ACC112 (cell line): Measurements from ENCODE around the gene ANKRD50.

Experiments used
- H2AFZ ChIP-seq: fragments of 200-600 bp; sonication (generic); one replicate; pipeline ENCODE4 v1.6.0; 2017; ENCODE audit warnings: antibody characterized with exemption, low read length; ENCODE audit not compliant: unreplicated experiment
- H3K27ac ChIP-seq: fragments of 200-600 bp; sonication (generic); 2 replicates; pipeline ENCODE4 v1.5.1; 2014; ENCODE audit warnings: low read depth, mild to moderate bottlenecking, antibody characterized with exemption, low read length, moderate library complexity
- H3K27me3 ChIP-seq: fragments of 200-600 bp; sonication (generic); 2 replicates; pipeline ENCODE4 v1.6.1; 2014; ENCODE audit warnings: mild to moderate bottlenecking, antibody characterized with exemption, low read length, moderate library complexity, mixed read lengths; ENCODE audit not compliant: insufficient read depth
- H3K36me3 ChIP-seq: fragments of 200-600 bp; sonication (generic); 2 replicates; pipeline ENCODE4 v1.6.1; 2016; ENCODE audit warnings: mild to moderate bottlenecking, antibody characterized with exemption, low read length, moderate library complexity, mixed read lengths; ENCODE audit not compliant: insufficient read depth
- H3K4me1 ChIP-seq: fragments of 200-600 bp; sonication (generic); one replicate; pipeline ENCODE4 v1.6.1; 2016; ENCODE audit warnings: low read length, mixed read lengths; ENCODE audit not compliant: insufficient read depth, unreplicated experiment, control insufficient read depth
- H3K4me3 ChIP-seq: fragments of 200-600 bp; sonication (generic); 2 replicates; pipeline ENCODE4 v1.5.1; 2014; ENCODE audit warnings: mild to moderate bottlenecking, low read depth, low read length
- H3K79me2 ChIP-seq: fragments of 200-600 bp; sonication (generic); one replicate; pipeline ENCODE4 v1.6.0; 2016; ENCODE audit warnings: low read length; ENCODE audit not compliant: control insufficient read depth, unreplicated experiment, insufficient read depth

Gene ANKRD50

DNA sequence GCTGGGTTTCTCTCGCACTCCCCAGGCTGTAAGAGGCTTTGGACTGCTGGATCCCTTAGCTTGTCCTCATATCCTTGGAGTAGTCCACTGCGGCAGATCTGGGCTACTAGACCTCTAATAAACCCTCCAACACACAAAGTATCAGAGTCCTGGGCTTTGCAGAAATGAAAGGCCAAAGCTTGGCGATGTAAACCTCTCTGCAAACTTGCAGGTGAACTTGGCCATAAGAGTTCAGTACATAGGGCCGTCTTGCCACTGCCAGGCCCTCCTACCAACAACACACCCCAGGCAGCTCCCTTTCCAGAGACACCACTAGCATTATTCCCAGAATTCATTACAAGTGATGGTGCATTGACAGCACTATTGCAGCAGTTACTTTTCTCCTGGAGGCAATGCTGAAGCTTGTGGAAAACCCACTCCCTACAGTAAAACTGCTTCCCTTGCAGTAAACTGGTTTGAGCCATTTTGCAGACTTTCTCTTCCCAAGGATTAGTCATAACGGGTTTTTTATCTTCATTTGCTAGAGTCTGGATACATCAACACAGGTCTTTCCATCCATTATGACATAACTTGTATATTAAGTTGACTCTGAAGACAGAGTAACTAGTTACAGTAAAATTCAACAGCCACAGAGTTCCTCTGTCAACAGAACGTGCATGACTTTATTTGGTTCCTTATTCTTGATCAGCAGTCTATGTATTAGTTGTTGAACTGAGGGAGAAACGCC is 2.4 kb downstream of the ANKRD50 start:
- no peak overlapping the region for H2AFZ ChIP-seq
- H3K27me3 ChIP-seq: no peaks in the 10 kb centered on the region
- peak overlapping the region; percentile 82 for H3K4me3 ChIP-seq
- peaks cover 20% of the 10 kb centered on the region for H3K36me3 ChIP-seq
- peaks cover 68% of the 10 kb centered on the region for H3K79me2 ChIP-seq
- H3K27ac ChIP-seq: 0 out of 2 replicates have a peak overlapping the region, but pooled peaks have one; percentile 89
- H3K4me1 ChIP-seq: peaks cover 14% of the 10 kb centered on the region

DNA sequence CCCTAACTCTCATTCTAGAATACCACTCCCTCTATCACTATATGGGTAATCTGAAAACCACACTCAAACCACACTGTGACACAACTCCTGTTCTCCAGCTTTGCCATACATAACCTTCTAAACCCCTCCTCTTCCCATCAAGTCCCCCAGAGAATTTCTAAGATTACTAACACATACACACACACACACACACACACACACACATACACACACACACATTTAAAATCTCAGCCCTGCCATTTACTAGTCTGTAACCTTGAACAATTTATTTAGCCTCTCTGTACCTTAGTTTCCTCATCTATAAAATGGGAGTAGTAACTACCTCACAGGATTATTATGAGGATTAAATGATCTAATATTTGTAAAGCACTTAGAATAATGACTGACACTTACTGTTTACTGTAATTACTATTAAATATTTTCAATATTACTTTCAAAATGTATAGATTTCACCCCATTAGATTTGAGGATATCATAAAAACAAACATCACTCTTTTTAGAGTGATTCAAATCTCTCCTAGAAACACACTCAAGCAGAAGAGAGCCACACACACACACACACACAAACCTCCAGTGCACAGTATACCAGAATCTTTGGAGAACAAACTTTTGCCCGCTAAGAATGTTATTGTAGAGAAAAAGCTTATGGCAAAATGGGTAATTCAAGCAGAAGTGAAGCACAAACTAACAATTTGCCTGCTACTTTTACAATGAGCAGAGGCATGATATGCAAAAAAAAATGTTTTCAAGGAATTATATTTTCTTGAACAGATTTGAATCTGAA is 3.8 kb downstream of the ANKRD50 start:
- Histone ChIP-seq H3K27me3 (no peaks in the 10 kb centered on the region), H2AFZ (no peak overlapping the region), H3K36me3 (peaks cover 30% of the 10 kb centered on the region), H3K4me1 (peaks cover 14% of the 10 kb centered on the region), H3K79me2 (peaks cover 80% of the 10 kb centered on the region), H3K4me3 (peak overlapping the region; percentile 82), H3K27ac (no peak overlapping the region)

DNA sequence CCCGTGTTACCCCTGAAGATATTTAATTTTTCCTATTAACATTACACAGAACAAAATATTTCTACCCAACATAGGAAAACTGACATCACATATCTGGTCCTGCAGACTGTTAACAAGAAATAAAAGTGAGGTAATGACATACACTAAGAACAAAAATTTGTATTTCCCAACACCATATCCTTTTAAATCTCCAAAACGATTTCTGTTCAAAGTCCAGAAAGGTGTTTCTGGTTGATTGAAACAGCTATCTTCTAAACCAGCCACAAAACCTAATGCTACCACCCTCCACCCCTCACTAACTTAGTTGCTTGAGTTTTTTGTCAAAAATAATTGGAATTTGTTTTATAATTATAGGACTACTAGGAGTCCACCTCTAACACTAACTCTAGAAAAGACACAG is 7.1 kb downstream of the ANKRD50 start:
- Histone ChIP-seq H3K27me3 (no peaks in the 10 kb centered on the region), H3K4me1 (peaks cover 9% of the 10 kb centered on the region), H3K4me3 (no peak overlapping the region), H3K79me2 (peaks cover 88% of the 10 kb centered on the region), H3K36me3 (peaks cover 52% of the 10 kb centered on the region), H2AFZ (no peak overlapping the region), H3K27ac (no peak overlapping the region)

DNA sequence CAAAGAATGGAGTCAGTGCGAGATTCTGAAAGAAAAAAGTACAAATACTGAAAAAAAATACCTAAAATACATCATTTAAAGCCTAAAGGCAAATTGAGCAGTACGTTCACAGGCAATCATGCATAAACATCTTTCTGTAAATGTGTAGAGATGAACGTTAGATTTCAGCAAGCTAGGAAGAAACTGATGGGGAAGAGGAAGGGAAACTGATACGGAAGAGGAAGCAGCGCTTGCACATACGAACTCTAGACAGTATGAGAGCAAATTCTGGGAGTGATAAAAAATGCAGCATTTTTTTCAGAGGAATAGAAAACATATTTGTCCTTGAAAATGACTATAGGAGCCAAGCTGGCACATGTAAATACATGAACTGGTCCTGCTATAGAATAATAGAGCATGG is 9.4 kb downstream of the ANKRD50 start:
- Histone ChIP-seq H3K36me3 (peaks cover 67% of the 10 kb centered on the region), H3K79me2 (peaks cover 76% of the 10 kb centered on the region), H2AFZ (no peak overlapping the region), H3K4me3 (no peak overlapping the region), H3K4me1 (no peaks in the 10 kb centered on the region), H3K27me3 (no peaks in the 10 kb centered on the region), H3K27ac (no peak overlapping the region)

DNA sequence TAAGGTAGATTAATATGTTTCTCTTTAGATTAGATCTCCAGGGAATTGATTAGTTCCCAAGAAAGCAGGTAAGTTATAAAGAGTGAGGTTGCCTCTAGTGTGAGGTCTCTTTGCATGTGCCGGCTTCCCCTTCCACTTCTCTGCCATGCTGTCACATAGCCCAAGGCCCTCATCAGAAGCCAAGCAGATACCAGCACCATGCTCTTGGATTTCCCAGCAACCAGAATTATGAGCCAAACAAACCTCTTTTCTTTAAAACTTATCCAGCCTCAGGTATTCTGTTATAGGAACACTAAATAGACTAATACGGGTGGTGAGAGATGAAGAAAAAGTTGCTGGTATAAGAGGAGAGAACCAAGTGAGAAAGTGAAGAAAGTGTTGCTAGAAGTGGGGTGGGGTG is 15.1 kb downstream of the ANKRD50 start:
- Histone ChIP-seq H3K27me3 (no peaks in the 10 kb centered on the region), H3K27ac (no peak overlapping the region), H2AFZ (no peak overlapping the region), H3K36me3 (peaks cover 61% of the 10 kb centered on the region), H3K4me3 (no peak overlapping the region), H3K79me2 (peaks cover 59% of the 10 kb centered on the region), H3K4me1 (no peaks in the 10 kb centered on the region)

DNA sequence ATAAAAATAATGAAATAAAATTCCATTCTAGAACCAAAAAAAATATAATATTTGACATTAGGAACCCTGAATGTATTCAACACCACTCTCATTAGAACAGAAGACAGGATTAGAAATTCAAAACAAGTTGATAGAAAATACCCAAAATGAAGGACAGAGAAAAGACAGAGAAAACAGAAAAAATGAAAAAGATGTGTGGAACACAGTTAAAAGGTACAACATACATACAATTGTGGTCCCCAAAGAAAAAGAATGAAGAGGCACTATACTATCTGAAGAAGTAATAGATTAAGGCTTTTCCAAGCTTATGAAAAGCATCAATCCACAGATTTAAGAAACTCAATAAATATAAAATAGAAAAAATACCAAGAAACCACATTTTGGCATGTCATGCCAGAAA is 16.4 kb downstream of the ANKRD50 start:
- peaks cover 61% of the 10 kb centered on the region for H3K79me2 ChIP-seq
- H3K4me1 ChIP-seq: no peaks in the 10 kb centered on the region
- peaks cover 52% of the 10 kb centered on the region for H3K36me3 ChIP-seq
- no peaks in the 10 kb centered on the region for H3K27me3 ChIP-seq
- H2AFZ ChIP-seq: no peak overlapping the region
- no peak overlapping the region for H3K27ac ChIP-seq
- no peak overlapping the region for H3K4me3 ChIP-seq

DNA sequence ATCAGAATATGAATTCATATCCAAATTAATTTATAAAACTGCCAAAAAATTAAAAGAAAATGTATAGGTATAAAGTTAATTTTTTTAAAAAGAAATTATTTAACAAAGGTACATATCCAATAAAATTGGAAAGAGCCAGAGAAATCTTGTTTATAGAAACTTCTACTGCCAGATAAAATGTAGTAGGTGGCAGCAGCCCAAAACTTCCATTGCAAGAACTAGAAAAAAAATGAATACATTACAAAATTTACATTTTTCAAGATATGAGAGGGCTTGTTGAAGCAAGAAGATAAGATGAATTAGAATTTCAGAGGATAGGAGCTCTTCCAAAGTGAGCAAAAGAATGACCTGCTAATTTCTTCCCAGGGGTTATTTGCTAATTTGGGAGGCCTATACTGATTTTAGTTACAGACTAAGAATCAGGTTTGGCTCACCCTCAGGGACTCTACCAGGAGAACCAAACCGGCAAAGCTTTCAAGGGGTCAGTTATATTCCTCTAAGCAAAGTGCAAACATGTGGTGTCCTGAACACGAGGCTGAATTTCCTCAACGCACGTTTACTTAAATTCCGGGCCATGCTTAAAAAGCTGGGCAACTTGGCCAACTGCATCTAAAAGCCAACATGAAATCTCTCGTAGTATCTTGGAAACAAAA is 17.5 kb downstream of the ANKRD50 start:
- H3K79me2 ChIP-seq: peaks cover 59% of the 10 kb centered on the region

DNA sequence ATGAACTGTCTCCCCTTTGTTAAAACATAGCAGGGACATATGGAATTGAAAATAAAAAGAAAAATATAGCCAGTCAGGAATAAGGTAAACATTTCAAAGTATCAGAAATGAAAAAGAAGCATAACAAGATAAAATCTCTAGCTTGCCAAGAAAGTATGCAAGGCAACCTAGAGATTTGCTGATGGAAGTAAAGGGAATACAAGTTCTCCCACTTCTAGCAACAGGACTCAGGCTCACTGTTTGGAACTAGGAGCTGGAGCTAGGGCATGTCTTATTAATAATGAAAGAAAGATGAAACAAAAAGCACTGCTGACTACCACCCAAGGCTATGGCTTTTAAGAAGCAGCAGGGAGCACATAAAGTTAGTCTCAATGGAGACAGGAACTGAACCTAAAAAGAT is 18.2 kb downstream of the ANKRD50 start:
- Histone ChIP-seq H3K4me3 (no peak overlapping the region), H3K4me1 (no peaks in the 10 kb centered on the region), H3K79me2 (peaks cover 62% of the 10 kb centered on the region), H3K36me3 (peaks cover 41% of the 10 kb centered on the region), H3K27ac (no peak overlapping the region), H2AFZ (no peak overlapping the region), H3K27me3 (no peaks in the 10 kb centered on the region)

More for the DNA sequence above, 17.5 kb downstream of the ANKRD50 start:
- no peak overlapping the region for H3K4me3 ChIP-seq
- H3K27ac ChIP-seq: no peak overlapping the region
- H3K4me1 ChIP-seq: no peaks in the 10 kb centered on the region
- no peak overlapping the region for H2AFZ ChIP-seq
- no peaks in the 10 kb centered on the region for H3K27me3 ChIP-seq
- peaks cover 41% of the 10 kb centered on the region for H3K36me3 ChIP-seq

DNA sequence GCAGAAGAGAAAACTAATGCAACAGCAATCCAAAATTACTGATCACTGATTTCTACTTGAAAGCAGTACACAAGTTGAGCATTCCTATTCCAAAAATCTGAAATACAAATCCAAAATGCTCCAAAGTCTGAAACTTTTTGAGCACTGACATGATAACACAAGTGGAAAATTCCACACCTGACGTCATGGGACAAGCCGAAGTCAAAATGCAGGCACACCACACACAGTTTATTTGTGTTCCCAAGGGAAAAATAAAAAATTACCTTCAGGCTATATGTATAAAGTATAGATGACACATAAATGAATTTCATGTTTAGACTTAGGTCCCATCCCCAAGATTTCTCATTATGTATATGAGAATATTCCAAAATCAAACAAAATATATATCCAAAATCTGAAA is 20.7 kb downstream of the ANKRD50 start:
- Histone ChIP-seq H3K4me1 (no peaks in the 10 kb centered on the region), H3K27ac (no peak overlapping the region), H3K4me3 (no peak overlapping the region), H2AFZ (no peak overlapping the region), H3K27me3 (no peaks in the 10 kb centered on the region), H3K36me3 (peaks cover 35% of the 10 kb centered on the region), H3K79me2 (peaks cover 71% of the 10 kb centered on the region)

DNA sequence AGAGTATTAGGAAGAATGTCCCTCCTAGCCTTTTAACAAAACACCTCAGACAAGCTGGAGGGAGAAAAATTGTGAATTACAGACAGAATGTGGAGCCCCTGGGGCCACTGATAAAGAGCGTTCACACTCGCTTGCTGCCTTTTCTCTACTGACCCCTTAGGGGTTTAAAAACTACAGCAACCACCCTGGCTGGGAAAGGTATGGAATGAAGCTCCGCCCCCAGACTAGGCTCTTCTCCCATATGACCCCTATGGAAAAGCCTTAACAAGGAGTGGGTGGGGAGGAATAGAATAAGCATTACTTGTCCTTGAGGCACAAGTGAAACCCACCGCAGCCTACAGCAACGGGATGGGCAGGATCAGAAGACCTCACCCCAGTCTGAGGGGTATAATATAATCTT is 26.3 kb downstream of the ANKRD50 start:
- Histone ChIP-seq H3K4me3 (no peak overlapping the region), H2AFZ (no peak overlapping the region), H3K79me2 (peaks cover 66% of the 10 kb centered on the region), H3K4me1 (peaks cover 16% of the 10 kb centered on the region), H3K36me3 (peaks cover 26% of the 10 kb centered on the region), H3K27ac (no peak overlapping the region), H3K27me3 (no peaks in the 10 kb centered on the region)
